HCT116 (cell line): ENCODE results near the gene ATP4A. TPM values are rescaled to one million over a fixed set of nuclear protein-coding genes. Genes with fewer than 3 reads are reported as not detected.

Experiments
- ATAC-seq: fragments of 200-7000 bp; cut with Tn5 transposase; 2 replicates; pipeline ENCODE4 v1.9.1; 2020; ENCODE audit warnings: mild to moderate bottlenecking, moderate library complexity
- BruUV-seq: library from RNA; stranded (reverse); fragments of 400-500 nt; replicated peaks from 2 replicates; lab custom pipeline; 2021; lab: Mats Ljungman, UMichigan
- CTCF ChIA-PET: fragments of 300-600 bp; sonication (Branson Sonifier 250); formaldehyde crosslinking; loops from one replicate; lab custom pipeline; 2021; ENCODE audit warnings: antibody characterized with exemption; lab: Charles Lee
- POLR2A ChIA-PET: fragments of 300-600, 350-600 bp; sonication (Branson Sonifier 250); formaldehyde crosslinking; loops from one replicate; lab custom pipeline; 2021; ENCODE audit warnings: antibody characterized with exemption; lab: Charles Lee
- RAD21 ChIA-PET, 2 experiments: fragments of 300-600 bp; sonication (Branson Sonifier 250); formaldehyde crosslinking; loops; one replicate each; lab custom pipeline; 2023; ENCODE audit warnings: low total read pairs in 2 of 2; ENCODE audit not compliant: uncharacterized antibody in 2 of 2, unreplicated experiment in 2 of 2, low non-redundant PET in 1 of 2; lab: Charles Lee
- DNase-seq: peaks from one replicate; pipeline ENCODE4 v3.0.0-alpha.2; 2010; ENCODE audit warnings: low read depth, low spot score
- H2AFZ ChIP-seq: fragments of 200-600 bp; shearing (Covaris generic), sonication (generic); 2 replicates; pipeline ENCODE4 v1.6.1; 2017; ENCODE audit warnings: low read depth, mixed run types, mixed read lengths, antibody characterized with exemption, low read length; ENCODE audit not compliant: poor library complexity, severe bottlenecking
- H3K27ac ChIP-seq: 2 replicates; pipeline ENCODE4 v1.5.1; 2012; ENCODE audit warnings: low read depth, low read length
- H3K27me3 ChIP-seq: fragments of 200-600 bp; sonication (generic); 2 replicates; pipeline ENCODE4 v1.6.1; 2016; ENCODE audit warnings: mixed run types, low read length, mixed read lengths; ENCODE audit not compliant: insufficient read depth
- H3K36me3 ChIP-seq, 2 experiments: fragments of 200-500 bp in 1 of 2; fragments of 200-600 bp in 1 of 2; sonication (Bioruptor generic) in 1 of 2; sonication (generic) in 1 of 2; 2 replicates each; pipeline versions ENCODE4 v1.5.1 to v1.6.1; 2014 to 2016; ENCODE audit warnings: low read length in 2 of 2, inconsistent platforms in 1 of 2, mixed read lengths in 1 of 2, mixed run types in 1 of 2; ENCODE audit not compliant: insufficient read depth in 2 of 2, control insufficient read depth in 1 of 2
- H3K4me1 ChIP-seq, 2 experiments: fragments of 200-600 bp in 1 of 2; sonication (generic) in 1 of 2; 2 replicates each; pipeline versions ENCODE4 v1.5.1 to v1.6.1; 2012 to 2017; ENCODE audit warnings: low read length in 2 of 2, inconsistent platforms in 1 of 2, mild to moderate bottlenecking in 1 of 2, mixed read lengths in 1 of 2, mixed run types in 1 of 2, moderate library complexity in 1 of 2; ENCODE audit not compliant: insufficient read depth in 2 of 2, control insufficient read depth in 1 of 2
- H3K4me2 ChIP-seq: fragments of 200-600 bp; sonication (generic); 2 replicates; pipeline ENCODE4 v1.6.1; 2017; ENCODE audit warnings: mixed run types, low read length, mixed read lengths
- H3K4me3 ChIP-seq, 2 experiments: fragments of 200-600 bp in 1 of 2; sonication (generic) in 1 of 2; replicated peaks in 1 of 2; 2 replicates each; pipeline ENCODE4 v1.5.1; 2011 to 2016; ENCODE audit warnings: low read length in 2 of 2, control low read depth in 1 of 2, low read depth in 1 of 2, mild to moderate bottlenecking in 1 of 2, mixed read lengths in 1 of 2, mixed run types in 1 of 2
- H3K79me2 ChIP-seq: fragments of 200-600 bp; sonication (generic); 2 replicates; pipeline ENCODE4 v1.6.1; 2017; ENCODE audit warnings: mild to moderate bottlenecking, mixed run types, low read length, moderate library complexity, mixed read lengths; ENCODE audit not compliant: insufficient read depth
- H3K9ac ChIP-seq: fragments of 200-600 bp; sonication (generic); 2 replicates; pipeline ENCODE4 v1.6.1; 2016; ENCODE audit warnings: low read length, mixed read lengths
- H3K9me2 ChIP-seq: fragments of 200-600 bp; sonication (generic), shearing (Covaris generic); 2 replicates; pipeline ENCODE4 v1.6.1; 2017; ENCODE audit warnings: mixed run types, mild to moderate bottlenecking, moderate library complexity; ENCODE audit not compliant: insufficient read depth
- H3K9me3 ChIP-seq, 2 experiments: fragments of 200-500 bp in 1 of 2; fragments of 200-600 bp in 1 of 2; sonication (Bioruptor generic) in 1 of 2; sonication (generic) in 1 of 2; 2 replicates each; pipeline ENCODE4 v1.6.1; 2014 to 2017; ENCODE audit warnings: low read length in 2 of 2, mixed read lengths in 2 of 2, inconsistent platforms in 1 of 2, low read depth in 1 of 2, mild to moderate bottlenecking in 1 of 2, mixed run types in 1 of 2, moderate library complexity in 1 of 2; ENCODE audit not compliant: control insufficient read depth in 1 of 2, insufficient read depth in 1 of 2
- H4K20me1 ChIP-seq: fragments of 200-600 bp; sonication (generic), shearing (Covaris generic); 2 replicates; pipeline ENCODE4 v1.6.1; 2017; ENCODE audit warnings: mixed run types, mild to moderate bottlenecking, moderate library complexity; ENCODE audit not compliant: insufficient read depth
- CBX3 ChIP-seq: IDR thresholded peaks from 2 replicates; pipeline ENCODE4 v1.6.1; 2012; ENCODE audit warnings: low read depth
- EZH2 ChIP-seq: fragments of 200-600 bp; sonication (generic); IDR thresholded peaks from 2 replicates; pipeline ENCODE4 v1.6.1; 2017; ENCODE audit warnings: antibody characterized with exemption, mixed run types
- POLR2A ChIP-seq: IDR thresholded peaks from 2 replicates; pipeline ENCODE4 v1.7.0; 2011; ENCODE audit warnings: borderline replicate concordance; ENCODE audit not compliant: insufficient read depth, insufficient read length; ENCODE audit errors: extremely low read depth
- RAD21 ChIP-seq: IDR thresholded peaks from 2 replicates; pipeline ENCODE4 v1.6.1; 2012; ENCODE audit warnings: low read depth, mild to moderate bottlenecking
- SIN3A ChIP-seq: IDR thresholded peaks from 2 replicates; pipeline ENCODE4 v1.6.1; 2012; ENCODE audit warnings: low read depth
- SP1 ChIP-seq: IDR thresholded peaks from 2 replicates; pipeline ENCODE4 v1.6.1; 2012; ENCODE audit warnings: low read depth
- SRF ChIP-seq: IDR thresholded peaks from 2 replicates; pipeline ENCODE4 v1.6.1; 2012; ENCODE audit warnings: low read depth
- TCF7L2 ChIP-seq: IDR thresholded peaks from 2 replicates; pipeline ENCODE4 v1.7.0; 2011; ENCODE audit warnings: borderline replicate concordance, inconsistent platforms; ENCODE audit not compliant: insufficient read depth, insufficient read length; ENCODE audit errors: extremely low read depth
- ZNF274 ChIP-seq: fragments of 200-500 bp; sonication (Bioruptor generic); IDR thresholded peaks from 2 replicates; pipeline ENCODE4 v1.6.1; 2014; ENCODE audit warnings: mild to moderate bottlenecking, low read depth, low read length, inconsistent platforms
- intact Hi-C: fragments of 100-400 bp; cut with micrococcal nuclease; formaldehyde crosslinking; loops from 2 replicates; pipeline ENCODE4 v1.10.0; 2022
- total RNA-seq: library from RNA; stranded (reverse); gene quantifications from one replicate; pipeline ENCODE4 v1.2.1, GENCODE V29; 2021; ENCODE audit not compliant: unreplicated experiment
- TF ChIP-seq, protein P1 (sequence below): IDR thresholded peaks from 2 replicates; pipeline ENCODE4 v1.6.1; 2012; ENCODE audit warnings: low read depth
- TF ChIP-seq, protein P2 (sequence below), 3 experiments: fragments of 200-600 bp in 1 of 3; sonication (generic) in 1 of 3; IDR thresholded peaks in 2 of 3; conservative IDR thresholded peaks in 1 of 3; 2 replicates each; pipeline ENCODE4 v1.5.1; 2012 to 2017; ENCODE audit warnings: low read depth in 2 of 3, low read length in 2 of 3, antibody characterized with exemption in 1 of 3, borderline replicate concordance in 1 of 3, control low read depth in 1 of 3, mild to moderate bottlenecking in 1 of 3, mixed read lengths in 1 of 3, mixed run types in 1 of 3, moderate library complexity in 1 of 3; ENCODE audit not compliant: insufficient read depth in 1 of 3
- TF ChIP-seq, protein P3 (sequence below): IDR thresholded peaks from 2 replicates; pipeline ENCODE4 v1.6.1; 2011; ENCODE audit warnings: mild to moderate bottlenecking, low read length, moderate library complexity; ENCODE audit not compliant: insufficient replicate concordance; ENCODE audit errors: extremely low read depth

ATP4A gene
- total RNA-seq, 1 experiment from 2014 or later = 0.27 TPM

GRCh38 chr19:35534803-35535480 is 28.5 kb downstream of the ATP4A start (continued):
- TF ChIP-seq, protein P1, sequence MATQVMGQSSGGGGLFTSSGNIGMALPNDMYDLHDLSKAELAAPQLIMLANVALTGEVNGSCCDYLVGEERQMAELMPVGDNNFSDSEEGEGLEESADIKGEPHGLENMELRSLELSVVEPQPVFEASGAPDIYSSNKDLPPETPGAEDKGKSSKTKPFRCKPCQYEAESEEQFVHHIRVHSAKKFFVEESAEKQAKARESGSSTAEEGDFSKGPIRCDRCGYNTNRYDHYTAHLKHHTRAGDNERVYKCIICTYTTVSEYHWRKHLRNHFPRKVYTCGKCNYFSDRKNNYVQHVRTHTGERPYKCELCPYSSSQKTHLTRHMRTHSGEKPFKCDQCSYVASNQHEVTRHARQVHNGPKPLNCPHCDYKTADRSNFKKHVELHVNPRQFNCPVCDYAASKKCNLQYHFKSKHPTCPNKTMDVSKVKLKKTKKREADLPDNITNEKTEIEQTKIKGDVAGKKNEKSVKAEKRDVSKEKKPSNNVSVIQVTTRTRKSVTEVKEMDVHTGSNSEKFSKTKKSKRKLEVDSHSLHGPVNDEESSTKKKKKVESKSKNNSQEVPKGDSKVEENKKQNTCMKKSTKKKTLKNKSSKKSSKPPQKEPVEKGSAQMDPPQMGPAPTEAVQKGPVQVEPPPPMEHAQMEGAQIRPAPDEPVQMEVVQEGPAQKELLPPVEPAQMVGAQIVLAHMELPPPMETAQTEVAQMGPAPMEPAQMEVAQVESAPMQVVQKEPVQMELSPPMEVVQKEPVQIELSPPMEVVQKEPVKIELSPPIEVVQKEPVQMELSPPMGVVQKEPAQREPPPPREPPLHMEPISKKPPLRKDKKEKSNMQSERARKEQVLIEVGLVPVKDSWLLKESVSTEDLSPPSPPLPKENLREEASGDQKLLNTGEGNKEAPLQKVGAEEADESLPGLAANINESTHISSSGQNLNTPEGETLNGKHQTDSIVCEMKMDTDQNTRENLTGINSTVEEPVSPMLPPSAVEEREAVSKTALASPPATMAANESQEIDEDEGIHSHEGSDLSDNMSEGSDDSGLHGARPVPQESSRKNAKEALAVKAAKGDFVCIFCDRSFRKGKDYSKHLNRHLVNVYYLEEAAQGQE = no peak

- no peaks in the 10 kb centered on the region for H3K9me2 ChIP-seq
- TF ChIP-seq CBX3 = no peak
- TF ChIP-seq SRF = no peak
- TF ChIP-seq EZH2 = no peak
- TF ChIP-seq ZNF274 = no peak
- TF ChIP-seq, protein P2, sequence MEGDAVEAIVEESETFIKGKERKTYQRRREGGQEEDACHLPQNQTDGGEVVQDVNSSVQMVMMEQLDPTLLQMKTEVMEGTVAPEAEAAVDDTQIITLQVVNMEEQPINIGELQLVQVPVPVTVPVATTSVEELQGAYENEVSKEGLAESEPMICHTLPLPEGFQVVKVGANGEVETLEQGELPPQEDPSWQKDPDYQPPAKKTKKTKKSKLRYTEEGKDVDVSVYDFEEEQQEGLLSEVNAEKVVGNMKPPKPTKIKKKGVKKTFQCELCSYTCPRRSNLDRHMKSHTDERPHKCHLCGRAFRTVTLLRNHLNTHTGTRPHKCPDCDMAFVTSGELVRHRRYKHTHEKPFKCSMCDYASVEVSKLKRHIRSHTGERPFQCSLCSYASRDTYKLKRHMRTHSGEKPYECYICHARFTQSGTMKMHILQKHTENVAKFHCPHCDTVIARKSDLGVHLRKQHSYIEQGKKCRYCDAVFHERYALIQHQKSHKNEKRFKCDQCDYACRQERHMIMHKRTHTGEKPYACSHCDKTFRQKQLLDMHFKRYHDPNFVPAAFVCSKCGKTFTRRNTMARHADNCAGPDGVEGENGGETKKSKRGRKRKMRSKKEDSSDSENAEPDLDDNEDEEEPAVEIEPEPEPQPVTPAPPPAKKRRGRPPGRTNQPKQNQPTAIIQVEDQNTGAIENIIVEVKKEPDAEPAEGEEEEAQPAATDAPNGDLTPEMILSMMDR (IDR thresholded peaks at IDR 0.05 in 2 of 3, conservative IDR thresholded peaks at IDR 0.05 in 1 of 3; ENCODE audit: borderline replicate concordance in 1 of 3, insufficient read depth in 1 of 3, low read depth in 2 of 3, low read length in 2 of 3) = no peak
- TF ChIP-seq SP1 = no peak
- TF ChIP-seq POLR2A = no peak
- TF ChIP-seq, protein P3, sequence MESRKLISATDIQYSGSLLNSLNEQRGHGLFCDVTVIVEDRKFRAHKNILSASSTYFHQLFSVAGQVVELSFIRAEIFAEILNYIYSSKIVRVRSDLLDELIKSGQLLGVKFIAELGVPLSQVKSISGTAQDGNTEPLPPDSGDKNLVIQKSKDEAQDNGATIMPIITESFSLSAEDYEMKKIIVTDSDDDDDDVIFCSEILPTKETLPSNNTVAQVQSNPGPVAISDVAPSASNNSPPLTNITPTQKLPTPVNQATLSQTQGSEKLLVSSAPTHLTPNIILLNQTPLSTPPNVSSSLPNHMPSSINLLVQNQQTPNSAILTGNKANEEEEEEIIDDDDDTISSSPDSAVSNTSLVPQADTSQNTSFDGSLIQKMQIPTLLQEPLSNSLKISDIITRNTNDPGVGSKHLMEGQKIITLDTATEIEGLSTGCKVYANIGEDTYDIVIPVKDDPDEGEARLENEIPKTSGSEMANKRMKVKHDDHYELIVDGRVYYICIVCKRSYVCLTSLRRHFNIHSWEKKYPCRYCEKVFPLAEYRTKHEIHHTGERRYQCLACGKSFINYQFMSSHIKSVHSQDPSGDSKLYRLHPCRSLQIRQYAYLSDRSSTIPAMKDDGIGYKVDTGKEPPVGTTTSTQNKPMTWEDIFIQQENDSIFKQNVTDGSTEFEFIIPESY = no peak
- TF ChIP-seq TCF7L2 = no peak
- TF ChIP-seq SIN3A = no peak
- TF ChIP-seq RAD21 = no peak
- no peak for DNase-seq
- CTCF ChIA-PET = no interaction called here
- no peak overlapping the region for H2AFZ ChIP-seq
- BruUV-seq = no TSS peak
- intact Hi-C loops = no loop called here
- H4K20me1 ChIP-seq = no peaks in the 10 kb centered on the region
- no peaks in the 10 kb centered on the region for H3K36me3 ChIP-seq
- no peaks in the 10 kb centered on the region for H3K27me3 ChIP-seq
- peak; percentile 33; the same call in 1 of the 2 replicates for ATAC-seq
- no peaks in the 10 kb centered on the region for H3K4me1 ChIP-seq
- H3K27ac ChIP-seq = no peak overlapping the region
- no peak overlapping the region for H3K9ac ChIP-seq
- no peaks in the 10 kb centered on the region for H3K9me3 ChIP-seq
- POLR2A ChIA-PET = no interaction called here
- H3K79me2 ChIP-seq = no peaks in the 10 kb centered on the region
- RAD21 ChIA-PET = no interaction called here
- no peak overlapping the region for H3K4me2 ChIP-seq
- H3K4me3 ChIP-seq = no peak overlapping the region
Observed at GRCh38 chr19:35533822-35534392, 29.6 kb downstream of the ATP4A start.
